Esophagus muscularis mucosa (tissue), 4 donors: ENCODE data around the gene STPG2. TPM values are rescaled to one million over a fixed set of nuclear protein-coding genes. Genes with fewer than 3 reads are reported as not detected.

Source experiments
- DNase-seq: peaks from one replicate; pipeline ENCODE4 v3.0.0-alpha.2; 2017; ENCODE audit errors: extremely low spot score
- H3K27ac ChIP-seq, 4 donors: fragments of 200-600 bp; sonication (generic); replicated peaks in 1 of 4; 1 replicate in 3 of 4; 2 replicates in 1 of 4; pipeline ENCODE4 v1.5.1; 2016 to 2019; ENCODE audit warnings: mild to moderate bottlenecking in 1 of 4
- H3K27me3 ChIP-seq, 4 donors: fragments of 200-600 bp; sonication (generic); one replicate each; pipeline versions ENCODE4 v1.5.1 to v1.6.0; 2016 to 2019
- H3K36me3 ChIP-seq, 4 donors: fragments of 200-600 bp; sonication (generic); one replicate each; pipeline ENCODE4 v1.5.1; 2016 to 2019
- H3K4me1 ChIP-seq, 4 donors: fragments of 200-600 bp; sonication (generic); one replicate each; pipeline ENCODE4 v1.5.1; 2016 to 2019
- H3K4me3 ChIP-seq, 4 donors: fragments of 200-600 bp; sonication (generic); 1 replicate in 2 of 4; 2 replicates in 2 of 4; pipeline ENCODE4 v1.5.1; 2016 to 2019; ENCODE audit warnings: mild to moderate bottlenecking in 4 of 4, moderate library complexity in 1 of 4
- H3K9me3 ChIP-seq, 4 donors: fragments of 200-600 bp; sonication (generic); 1 replicate in 3 of 4; 2 replicates in 1 of 4; pipeline ENCODE4 v1.5.1; 2016 to 2019
- CTCF ChIP-seq, 3 experiments: fragments of 200-600 bp in 2 of 3; fragments of 450-650 bp in 1 of 3; sonication (generic) in 2 of 3; IDR thresholded peaks; one replicate each; pipeline ENCODE4 v1.5.1; 2017 to 2019; ENCODE audit warnings: antibody characterized with exemption in 3 of 3, mild to moderate bottlenecking in 2 of 3, moderate library complexity in 1 of 3
- EP300 ChIP-seq: sonication (generic); formaldehyde crosslinking; IDR thresholded peaks from one replicate; pipeline ENCODE4 v1.6.1; 2017; ENCODE audit warnings: antibody characterized with exemption
- POLR2A ChIP-seq: fragments of 450-650 bp; IDR thresholded peaks from one replicate; pipeline ENCODE4 v1.6.1; 2017; ENCODE audit warnings: antibody characterized with exemption, moderate library complexity, mild to moderate bottlenecking, low read depth
- POLR2AphosphoS5 ChIP-seq, 2 donors: sonication (generic); formaldehyde crosslinking; IDR thresholded peaks; one replicate each; pipeline ENCODE4 v1.6.1; 2017; ENCODE audit warnings: antibody characterized with exemption in 2 of 2
- WGBS: methylation state at CpG from one replicate; pipeline ENCODE4 v1.1.5; 2018; 5-methylcytosine and 5-hydroxymethylcytosine counted together
- intact Hi-C: fragments of 100-400 bp; cut with DNase I; formaldehyde crosslinking; loops from one replicate; pipeline ENCODE4 v1.15.1; 2023
- total RNA-seq, 4 donors: library from RNA; depleted of rRNA; stranded (reverse); fragments of >200 nt; gene quantifications; one replicate each; pipeline versions ENCODE4 v1.1.0 to v1.2.1, GENCODE V29; 2016

The STPG2 gene
- total RNA-seq, 4 donors from 2014 or later: 0.17 to 0.26 TPM; not detected in 2

GRCh38 chr4:97924341-97924958, 218.8 kb downstream of the STPG2 start:
- Histone ChIP-seq H3K4me3 (no peak overlapping the region), H3K27me3 (no peaks in the 10 kb centered on the region), H3K9me3 (no peaks in the 10 kb centered on the region), H3K36me3 (no peaks in the 10 kb centered on the region), H3K4me1 (no peaks in the 10 kb centered on the region), H3K27ac (no peak overlapping the region)
- WGBS: 44% methylated on average over 1 of the region's 1 CpG
- TF ChIP-seq EP300: no peak
- TF ChIP-seq CTCF (IDR thresholded peaks at IDR 0.05): no peak
- no peak for TF ChIP-seq POLR2A
- TF ChIP-seq POLR2AphosphoS5 (IDR thresholded peaks at IDR 0.05): no peak
- intact Hi-C loops: no loop called here
- no peak for DNase-seq

GRCh38 chr4:97923096-97923495, 220.2 kb downstream of the STPG2 start:
- H3K27me3 ChIP-seq: no peaks in the 10 kb centered on the region
- intact Hi-C loops: no loop called here
- H3K9me3 ChIP-seq: no peaks in the 10 kb centered on the region
- no peak overlapping the region for H3K4me3 ChIP-seq
- TF ChIP-seq CTCF (IDR thresholded peaks at IDR 0.05) (no peak), POLR2A (no peak), POLR2AphosphoS5 (IDR thresholded peaks at IDR 0.05) (no peak), EP300 (no peak)
- no peak overlapping the region for H3K27ac ChIP-seq
- H3K36me3 ChIP-seq: no peaks in the 10 kb centered on the region
- 98% methylated on average over 13 of the region's 17 CpGs for WGBS
- DNase-seq: no peak
- H3K4me1 ChIP-seq: no peaks in the 10 kb centered on the region

- DNase-seq: no peak
- Histone ChIP-seq H3K27me3 (no peaks in the 10 kb centered on the region), H3K4me3 (no peak overlapping the region), H3K27ac (no peak overlapping the region), H3K36me3 (no peaks in the 10 kb centered on the region), H3K9me3 (no peaks in the 10 kb centered on the region), H3K4me1 (no peaks in the 10 kb centered on the region)
- TF ChIP-seq EP300 (no peak), POLR2A (no peak), CTCF (IDR thresholded peaks at IDR 0.05) (no peak), POLR2AphosphoS5 (IDR thresholded peaks at IDR 0.05) (no peak)
- 86% methylated on average over 13 of the region's 13 CpGs for WGBS
- intact Hi-C loops: no loop called here
These were observed 226.2 kb downstream of the STPG2 start for GRCh38 chr4:97917115-97917514.

GRCh38 chr4:97912156-97912555, 231.1 kb downstream of the STPG2 start:
- no peaks in the 10 kb centered on the region for H3K36me3 ChIP-seq
- no peak overlapping the region for H3K27ac ChIP-seq
- WGBS: 92% methylated on average over 4 of the region's 4 CpGs
- H3K4me1 ChIP-seq: no peaks in the 10 kb centered on the region
- no peak overlapping the region for H3K4me3 ChIP-seq
- no peaks in the 10 kb centered on the region for H3K9me3 ChIP-seq
- H3K27me3 ChIP-seq: no peaks in the 10 kb centered on the region
- intact Hi-C loops: no loop called here
- DNase-seq: no peak
- TF ChIP-seq POLR2AphosphoS5 (IDR thresholded peaks at IDR 0.05) (no peak), CTCF (IDR thresholded peaks at IDR 0.05) (no peak), EP300 (no peak), POLR2A (no peak)

- 90% methylated on average over 11 of the region's 14 CpGs for WGBS
- DNase-seq: no peak
- no peaks in the 10 kb centered on the region for H3K27me3 ChIP-seq
- no peak overlapping the region for H3K4me3 ChIP-seq
- H3K9me3 ChIP-seq: no peaks in the 10 kb centered on the region
- H3K36me3 ChIP-seq: no peaks in the 10 kb centered on the region
- H3K4me1 ChIP-seq: no peaks in the 10 kb centered on the region
- TF ChIP-seq EP300 (no peak), POLR2A (no peak), CTCF (IDR thresholded peaks at IDR 0.05) (no peak), POLR2AphosphoS5 (IDR thresholded peaks at IDR 0.05) (no peak)
- intact Hi-C loops: no loop called here
- H3K27ac ChIP-seq: no peak overlapping the region
These were observed 231.9 kb downstream of the STPG2 start for GRCh38 chr4:97911236-97911906.
